ENCODE results near the gene HDAC4. TPM values are rescaled to one million over a fixed set of nuclear protein-coding genes. Genes with fewer than 3 reads are reported as not detected.

HDAC4 gene
- total and polyA plus RNA-seq, 7 donors: 7.9 to 329 (median 129) TPM

- peak overlapping the region; percentile 86 for H3K27ac ChIP-seq
- TF ChIP-seq CTCF (IDR thresholded peaks at IDR 0.05): no peak
- 37 to 45% (median 42%) methylated on average over 32 to 41 of the region's 41 CpGs for WGBS, 3 donors
- H3K36me3 ChIP-seq (ENCODE audit: insufficient read depth in 1 of 2, low read depth in 1 of 2): no peaks in the 10 kb centered on the region
- peaks cover 83% of the 10 kb centered on the region for H3K4me1 ChIP-seq
- DNase-seq (peak; percentile 64 to 87), ATAC-seq (peak; percentile 44 to 60 (median 56))
- intact Hi-C loops (cut with DNase I): loop anchor here in 1 of 2 donors (5.0 kb wide), 1 partner anchor 61 kb away; no protein-coding TSS in a partner anchor
- peak overlapping the region; percentile 37 for H3K4me3 ChIP-seq
- no peaks in the 10 kb centered on the region for H3K9me3 ChIP-seq
- no peaks in the 10 kb centered on the region for H3K27me3 ChIP-seq (ENCODE audit: insufficient read depth in 3 of 3, low read length in 2 of 3)
These were observed 154.7 kb downstream of the HDAC4 start for GRCh38 chr2:239245872-239246721.

- no peak for ATAC-seq
- no peak overlapping the region for H3K4me3 ChIP-seq
- peak overlapping the region; percentile 86 for H3K27ac ChIP-seq
- DNase-seq: no peak
- no peak for TF ChIP-seq CTCF (IDR thresholded peaks at IDR 0.05)
- H3K36me3 ChIP-seq (ENCODE audit: insufficient read depth in 1 of 2, low read depth in 1 of 2): no peaks in the 10 kb centered on the region
- H3K4me1 ChIP-seq: peaks cover 83% of the 10 kb centered on the region
- H3K27me3 ChIP-seq (ENCODE audit: insufficient read depth in 3 of 3, low read length in 2 of 3): no peaks in the 10 kb centered on the region
- intact Hi-C loops (cut with DNase I): loop anchor here in 1 of 2 donors (5.0 kb wide), 1 partner anchor 62 kb away; no protein-coding TSS in a partner anchor
- no peaks in the 10 kb centered on the region for H3K9me3 ChIP-seq
- 61 to 78% (median 64%) methylated on average over 5 of the region's 5 CpGs for WGBS, 3 donors
These were observed 155.7 kb downstream of the HDAC4 start for GRCh38 chr2:239245107-239245506.

- ATAC-seq (no peak), DNase-seq (no peak)
- Histone ChIP-seq H3K36me3 (ENCODE audit: insufficient read depth in 1 of 2, low read depth in 1 of 2) (no peaks in the 10 kb centered on the region), H3K27ac (peak overlapping the region; percentile 86), H3K4me1 (peaks cover 83% of the 10 kb centered on the region), H3K4me3 (no peak overlapping the region), H3K9me3 (no peaks in the 10 kb centered on the region), H3K27me3 (ENCODE audit: insufficient read depth in 3 of 3, low read length in 2 of 3) (no peaks in the 10 kb centered on the region)
- no peak for TF ChIP-seq CTCF (IDR thresholded peaks at IDR 0.05)
- intact Hi-C loops (cut with DNase I): loop anchor here in 1 of 2 donors (5.0 kb wide), 2 partner anchors 63 to 92 kb away; no protein-coding TSS in a partner anchor
- WGBS, 3 donors: 86 to 96% (median 90%) methylated on average over 5 of the region's 5 CpGs
These were observed 156.2 kb downstream of the HDAC4 start for GRCh38 chr2:239244625-239245024.

GRCh38 chr2:239241431-239241960, 159.3 kb downstream of the HDAC4 start:
- H3K27me3 ChIP-seq (ENCODE audit: insufficient read depth in 3 of 3, low read length in 2 of 3): no peaks in the 10 kb centered on the region
- H3K27ac ChIP-seq: peak overlapping the region; percentile 83
- 85 to 94% (median 91%) methylated on average over 1 of the region's 1 CpG for WGBS, 3 donors
- H3K4me1 ChIP-seq: peaks cover 86% of the 10 kb centered on the region
- no peaks in the 10 kb centered on the region for H3K9me3 ChIP-seq
- no peaks in the 10 kb centered on the region for H3K36me3 ChIP-seq (ENCODE audit: insufficient read depth in 1 of 2, low read depth in 1 of 2)
- TF ChIP-seq CTCF (IDR thresholded peaks at IDR 0.05): no peak
- ATAC-seq (no peak), DNase-seq (no peak)
- H3K4me3 ChIP-seq: peak overlapping the region; percentile 23
- intact Hi-C loops (cut with DNase I): loop anchor here in 1 of 2 donors (5.0 kb wide), 1 partner anchor 89 kb away; no protein-coding TSS in a partner anchor

Data from psoas muscle (tissue), 8 donors.